ENCODE data around the gene UBE2E3.

DNA sequence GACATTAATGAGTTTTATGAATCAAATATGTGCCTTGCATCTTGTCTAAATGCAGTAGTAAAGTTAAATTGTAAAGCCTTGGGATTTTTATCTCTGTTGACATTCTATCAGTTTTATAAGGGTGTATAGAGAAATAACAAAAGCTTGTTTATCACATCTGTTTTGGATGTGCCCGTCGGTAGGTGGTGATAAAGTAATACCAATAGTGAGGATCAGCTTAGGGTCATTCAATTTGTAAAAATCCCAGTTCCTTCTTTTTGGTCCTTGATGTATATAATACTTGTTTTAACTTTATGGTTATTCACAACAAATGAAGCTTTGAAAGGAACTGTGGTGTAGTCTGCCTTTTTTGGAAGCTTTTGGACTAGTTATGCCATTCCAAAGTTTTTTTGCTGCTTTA is 12.6 kb downstream of the UBE2E3 start:
- TF ChIP-seq, protein P1, sequence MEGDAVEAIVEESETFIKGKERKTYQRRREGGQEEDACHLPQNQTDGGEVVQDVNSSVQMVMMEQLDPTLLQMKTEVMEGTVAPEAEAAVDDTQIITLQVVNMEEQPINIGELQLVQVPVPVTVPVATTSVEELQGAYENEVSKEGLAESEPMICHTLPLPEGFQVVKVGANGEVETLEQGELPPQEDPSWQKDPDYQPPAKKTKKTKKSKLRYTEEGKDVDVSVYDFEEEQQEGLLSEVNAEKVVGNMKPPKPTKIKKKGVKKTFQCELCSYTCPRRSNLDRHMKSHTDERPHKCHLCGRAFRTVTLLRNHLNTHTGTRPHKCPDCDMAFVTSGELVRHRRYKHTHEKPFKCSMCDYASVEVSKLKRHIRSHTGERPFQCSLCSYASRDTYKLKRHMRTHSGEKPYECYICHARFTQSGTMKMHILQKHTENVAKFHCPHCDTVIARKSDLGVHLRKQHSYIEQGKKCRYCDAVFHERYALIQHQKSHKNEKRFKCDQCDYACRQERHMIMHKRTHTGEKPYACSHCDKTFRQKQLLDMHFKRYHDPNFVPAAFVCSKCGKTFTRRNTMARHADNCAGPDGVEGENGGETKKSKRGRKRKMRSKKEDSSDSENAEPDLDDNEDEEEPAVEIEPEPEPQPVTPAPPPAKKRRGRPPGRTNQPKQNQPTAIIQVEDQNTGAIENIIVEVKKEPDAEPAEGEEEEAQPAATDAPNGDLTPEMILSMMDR (IDR thresholded peaks at IDR 0.05 in 8 of 11, conservative IDR thresholded peaks at IDR 0.05 in 3 of 11) = no peak
- no peak for TF ChIP-seq POLR2A (IDR thresholded peaks at IDR 0.05)

All from spleen (tissue), 7 donors.